Stimulated activated CD8-positive, alpha-beta memory T cell treated with anti-CD3 and anti-CD28 coated beads, Interleukin-15, amount 100 ng/mL, for 1 hour (primary cell): ENCODE results near the gene ART1.
"Not testable (repeated sequence)": the region's sequence is repeated elsewhere in the genome, so short reads cannot be mapped to it uniquely, and the experiment has no call there.

Experiments
- DNase-seq: peaks from one replicate; pipeline ENCODE4 v3.0.0-alpha.2; 2020; ENCODE audit warnings: low read depth

The ART1 gene, protein sequence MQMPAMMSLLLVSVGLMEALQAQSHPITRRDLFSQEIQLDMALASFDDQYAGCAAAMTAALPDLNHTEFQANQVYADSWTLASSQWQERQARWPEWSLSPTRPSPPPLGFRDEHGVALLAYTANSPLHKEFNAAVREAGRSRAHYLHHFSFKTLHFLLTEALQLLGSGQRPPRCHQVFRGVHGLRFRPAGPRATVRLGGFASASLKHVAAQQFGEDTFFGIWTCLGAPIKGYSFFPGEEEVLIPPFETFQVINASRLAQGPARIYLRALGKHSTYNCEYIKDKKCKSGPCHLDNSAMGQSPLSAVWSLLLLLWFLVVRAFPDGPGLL

DNA sequence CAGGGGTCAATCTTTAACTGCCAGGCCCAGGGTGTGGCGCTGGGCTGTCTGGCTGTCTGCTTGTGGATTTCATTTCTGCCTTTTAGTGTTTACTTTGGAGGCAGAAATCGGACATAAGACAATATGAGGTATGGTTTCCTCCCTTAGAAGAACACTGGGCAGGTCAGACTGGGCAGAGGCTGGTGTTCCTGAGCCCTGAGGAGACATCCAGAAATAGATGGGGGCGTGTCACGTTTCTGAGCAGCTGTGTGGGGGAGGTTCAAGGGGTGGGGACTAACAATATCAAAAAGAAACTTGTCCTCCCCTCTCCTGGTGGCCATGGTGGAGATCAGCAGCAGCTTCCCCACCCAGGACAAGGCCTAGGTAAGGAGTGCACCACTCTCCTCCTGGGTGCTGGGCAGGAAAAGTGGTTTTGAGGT lies at the start of gene ART1:
TSS of gene ART1 (plus strand) at position 312 of the 419 bp plus-strand sequence. CDS start 14,086 bp downstream, outside the sequence.
- DNase-seq = no peak

DNA sequence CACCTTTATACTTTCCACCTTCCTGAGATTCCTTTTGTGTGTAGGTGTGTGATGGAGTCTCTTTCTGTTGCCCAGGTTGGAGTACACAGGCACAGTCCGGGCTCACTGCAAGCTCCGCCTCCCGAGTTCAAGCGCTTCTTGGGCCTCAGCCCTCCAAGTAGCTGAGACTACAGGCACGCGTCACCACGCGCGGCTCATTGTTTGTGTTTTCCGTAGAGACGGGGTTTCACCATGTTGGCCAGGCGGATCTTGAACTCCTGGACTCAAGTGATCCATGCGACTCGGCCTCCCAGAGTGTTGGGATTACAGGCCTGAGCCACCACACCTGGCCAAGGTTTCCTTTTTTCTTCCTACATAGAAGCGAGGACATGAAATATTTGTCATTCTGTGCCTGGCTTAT lies 47.2 kb upstream of the ART1 start:
- DNase-seq = not testable (repeated sequence)

DNA sequence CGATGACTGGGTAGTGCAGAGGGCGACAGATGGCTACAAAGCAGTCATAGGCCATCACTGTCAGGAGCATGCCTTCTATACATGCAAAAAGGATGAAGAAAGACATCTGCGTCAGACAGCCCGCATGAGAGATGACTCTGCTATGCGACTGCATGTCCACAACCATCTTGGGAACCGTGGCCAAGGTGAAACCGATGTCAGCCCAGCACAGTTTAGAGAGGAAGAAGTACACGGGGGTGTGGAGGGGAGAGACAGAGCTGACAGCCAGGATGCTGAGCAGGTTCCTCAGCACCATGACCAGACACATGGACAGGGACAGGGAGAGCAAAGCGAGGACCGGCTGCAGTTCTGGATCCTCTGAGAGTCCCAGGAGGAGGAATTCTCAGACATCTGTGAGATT lies 44.7 kb upstream of the ART1 start:
- DNase-seq = not testable (repeated sequence)

DNA sequence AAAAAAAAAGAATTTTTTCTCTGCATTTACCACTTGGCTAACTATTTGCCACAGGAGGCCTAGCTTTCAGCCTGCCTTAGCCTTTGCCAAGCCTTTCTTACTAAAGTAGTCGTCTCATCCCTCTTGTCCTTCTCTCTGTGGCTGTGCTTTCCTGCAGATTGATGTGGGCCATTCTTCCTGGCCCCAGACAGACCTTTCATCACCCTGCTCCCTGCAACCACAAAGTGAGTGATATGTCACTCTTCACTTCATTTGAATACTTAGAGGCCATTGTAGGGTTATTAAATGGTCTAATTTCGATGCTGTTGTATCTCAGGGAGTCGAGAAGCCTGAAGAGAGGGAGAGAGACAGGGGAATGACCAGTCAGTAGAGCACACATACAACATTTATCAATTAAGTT lies 40.8 kb upstream of the ART1 start:
- DNase-seq = no peak

DNA sequence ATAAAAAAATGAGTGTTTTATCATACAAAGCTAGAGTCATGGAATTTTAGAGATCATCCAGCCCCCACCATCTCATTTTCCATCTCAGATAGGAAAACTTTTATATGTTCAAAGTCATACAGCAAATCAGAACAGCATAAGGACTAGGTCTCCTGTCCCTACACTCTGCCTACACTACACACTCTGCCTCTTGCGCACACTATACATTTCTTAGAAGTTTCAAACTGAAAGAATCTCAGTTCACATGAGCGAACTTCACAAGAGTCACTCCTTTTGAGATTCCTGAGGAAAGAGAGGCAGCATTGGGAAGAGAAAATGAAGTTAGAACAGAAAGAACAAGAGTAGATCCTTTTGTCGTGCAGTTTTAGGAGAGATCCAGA lies 39.7 kb upstream of the ART1 start:
- no peak for DNase-seq

DNA sequence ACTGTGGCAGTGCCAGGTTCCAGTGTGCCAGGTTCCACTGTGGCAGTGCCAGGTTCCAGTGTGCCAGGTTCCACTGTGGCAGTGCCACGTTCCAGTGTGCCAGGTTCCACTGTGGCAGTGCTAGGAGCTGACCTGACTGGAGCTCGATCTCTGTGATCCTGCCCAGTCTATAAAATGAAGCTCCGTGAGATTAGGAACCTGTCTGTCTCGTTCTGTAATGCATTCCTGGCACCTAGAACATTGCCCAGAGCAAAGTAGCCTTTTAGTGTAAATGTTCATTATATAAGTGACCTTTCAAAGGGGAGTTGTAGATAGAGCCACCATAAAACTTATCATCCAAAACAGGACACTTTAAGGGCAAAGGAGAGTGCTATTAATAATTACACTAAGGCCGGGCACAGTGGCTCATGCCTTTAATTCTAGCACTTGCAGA lies 39.1 kb upstream of the ART1 start:
- DNase-seq = no peak

DNA sequence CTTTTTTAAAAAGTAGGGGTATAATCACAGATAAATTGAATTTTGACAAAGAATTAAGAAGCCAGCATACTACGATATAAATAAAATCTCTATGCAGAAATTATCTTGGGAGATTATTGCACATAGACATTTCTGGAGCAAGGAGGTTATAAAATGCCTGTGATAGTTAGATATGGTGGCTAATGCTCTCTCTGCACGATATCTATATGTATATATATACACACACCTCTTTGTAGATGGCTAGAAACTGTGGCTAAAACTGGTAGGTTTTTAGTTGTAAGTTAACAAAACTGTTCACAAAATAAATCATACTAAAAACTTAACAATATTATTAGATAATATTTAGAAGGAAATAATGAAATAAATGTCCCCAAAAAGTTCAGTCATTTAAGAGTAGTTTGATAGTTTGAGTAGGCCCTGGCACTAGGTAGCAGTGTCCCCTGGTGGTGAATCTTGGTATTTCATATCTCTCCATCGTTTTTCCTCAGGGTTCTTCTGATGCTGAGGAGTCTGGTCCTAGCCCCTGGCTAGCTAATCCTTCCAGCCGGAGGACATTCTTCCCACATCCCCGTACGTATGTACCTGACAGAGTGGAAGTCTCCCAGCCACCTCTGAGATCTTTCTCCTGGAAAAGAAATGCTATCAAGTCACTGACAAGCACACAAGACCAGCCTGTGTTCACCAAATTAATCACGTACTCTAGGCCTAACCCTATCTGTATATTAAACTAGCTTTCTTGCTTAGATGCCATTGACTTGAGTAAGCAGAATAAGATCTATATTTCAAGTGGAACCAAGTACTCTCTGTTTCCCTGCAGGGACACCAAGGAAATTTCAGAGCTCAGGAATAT lies 35.3 kb upstream of the ART1 start:
- no peak for DNase-seq

DNA sequence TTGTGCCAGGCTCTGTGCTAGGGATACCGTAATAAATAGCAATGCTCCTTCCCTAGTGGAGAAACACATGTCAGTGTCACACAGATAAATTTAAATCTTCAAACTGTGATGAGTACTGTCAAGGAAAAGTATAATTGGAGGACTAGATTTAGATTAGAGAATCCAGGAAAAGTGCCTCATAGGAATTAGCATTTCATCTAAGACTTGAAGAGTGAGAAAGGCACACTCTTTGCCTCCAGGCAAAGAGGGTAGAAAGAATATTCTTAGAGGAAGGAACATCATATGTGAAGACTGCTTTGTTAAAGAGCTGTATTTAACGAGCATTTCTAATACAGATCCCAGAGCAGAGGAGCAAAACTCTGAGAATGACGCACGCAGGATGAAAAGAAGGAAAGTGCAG lies 34.1 kb upstream of the ART1 start:
- DNase-seq = no peak

DNA sequence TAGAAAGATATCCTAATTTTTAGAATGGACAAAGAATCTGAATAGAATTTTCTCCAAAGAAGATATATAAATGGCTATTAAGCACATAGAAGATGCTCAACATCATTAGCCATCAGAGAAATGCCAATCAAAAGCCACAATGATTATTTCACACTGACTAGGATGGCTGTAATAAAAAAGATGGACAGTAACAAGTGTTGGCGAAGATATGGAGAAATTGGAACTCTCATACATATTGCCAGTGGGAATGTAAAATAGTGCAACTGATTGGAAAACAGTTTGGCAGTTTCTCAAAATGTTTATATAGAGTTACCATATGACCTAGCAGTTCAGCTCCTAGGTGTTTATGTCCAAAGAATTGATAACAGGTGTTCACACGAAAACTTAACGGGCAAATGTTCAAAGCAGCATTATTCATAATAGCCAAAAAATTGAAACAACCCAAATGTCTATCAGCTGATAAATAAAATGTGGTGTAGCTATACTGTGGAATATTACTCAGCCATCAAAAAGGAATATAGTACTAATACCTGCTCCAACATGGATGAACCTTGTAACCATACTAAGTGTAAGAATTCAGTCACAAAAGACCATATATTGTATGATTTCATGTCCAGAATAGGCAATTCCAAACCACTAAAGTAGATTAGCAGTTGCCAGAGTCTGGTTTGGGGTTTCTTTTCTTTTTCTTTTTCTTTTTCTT lies 32.8 kb upstream of the ART1 start:
- DNase-seq = no peak

DNA sequence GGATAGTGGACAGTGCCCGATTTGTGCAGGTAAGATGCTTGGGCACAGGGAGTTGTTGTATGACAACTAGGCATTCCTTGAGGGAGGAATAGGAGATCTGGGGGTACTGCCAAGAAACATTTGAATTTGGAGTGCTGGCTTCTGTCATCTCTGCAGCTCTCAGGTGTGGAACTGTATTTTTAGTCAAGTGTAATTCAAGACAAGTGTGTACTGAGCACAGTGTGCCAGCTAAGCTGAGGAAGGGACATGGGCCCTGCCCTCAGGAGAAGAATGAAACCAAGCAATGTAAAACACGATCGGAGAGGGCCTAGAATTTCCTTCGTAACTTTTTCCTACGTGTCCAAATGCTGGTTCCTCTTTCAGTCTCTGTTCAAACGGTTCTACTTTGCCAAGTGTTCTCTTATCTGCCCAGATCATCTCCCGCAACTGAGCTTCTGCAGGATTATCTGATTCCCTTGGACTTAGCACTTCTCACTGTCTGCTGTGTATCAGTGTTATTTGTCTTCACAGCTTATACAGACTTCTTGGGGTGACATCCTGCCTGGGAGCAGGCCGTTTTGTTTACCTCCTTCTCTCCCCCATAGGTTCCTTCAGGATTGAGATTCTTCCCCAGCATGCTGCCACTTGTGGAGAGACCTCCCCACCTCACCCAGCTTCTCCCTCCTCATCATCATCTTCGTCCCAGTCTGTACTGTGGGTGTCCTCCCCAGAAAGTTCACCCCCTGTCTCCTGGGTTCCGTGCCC lies 30.8 kb upstream of the ART1 start:
- no peak for DNase-seq

DNA sequence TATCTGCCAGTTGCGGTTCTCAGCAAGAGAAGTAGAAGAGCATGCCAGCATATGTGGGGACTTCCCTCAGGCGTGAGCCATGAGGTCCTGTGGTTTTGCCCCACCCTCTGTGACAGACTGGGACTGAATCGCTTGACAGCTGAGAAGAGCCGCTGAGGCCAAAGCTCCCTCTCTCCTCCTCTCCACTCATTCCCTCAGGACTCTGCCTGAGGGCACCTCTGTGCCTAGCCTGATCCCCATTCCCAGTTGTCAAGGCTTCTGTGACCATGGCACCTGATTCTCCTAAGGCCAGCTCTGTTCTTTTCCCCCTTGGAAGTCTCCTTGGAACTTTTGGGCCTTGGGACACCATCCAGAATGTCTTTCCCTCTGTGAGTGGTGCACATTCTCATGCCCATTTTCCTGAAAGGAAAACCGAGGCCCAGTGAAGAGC lies 30.2 kb upstream of the ART1 start:
- DNase-seq = no peak

DNA sequence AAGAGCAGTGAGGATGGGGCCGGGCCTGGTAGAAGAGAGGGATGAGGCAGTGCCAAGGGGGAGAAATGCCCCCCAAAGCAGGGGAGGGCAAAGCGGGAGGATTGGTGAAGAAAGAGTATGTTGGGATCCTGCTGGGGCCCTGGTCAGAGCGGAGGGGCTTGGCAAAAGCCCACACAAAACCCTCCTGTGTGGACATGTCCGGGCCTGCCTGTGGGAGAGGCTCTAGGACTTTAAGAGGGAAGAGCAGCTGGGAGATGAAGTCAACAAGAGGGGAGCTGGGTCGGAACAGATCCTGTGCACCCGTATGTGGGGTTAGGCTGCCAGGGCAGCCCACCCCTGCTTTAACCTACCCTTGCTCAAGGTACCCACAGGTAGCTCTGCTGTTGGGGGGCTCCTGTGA lies 28.9 kb upstream of the ART1 start:
- DNase-seq = no peak

DNA sequence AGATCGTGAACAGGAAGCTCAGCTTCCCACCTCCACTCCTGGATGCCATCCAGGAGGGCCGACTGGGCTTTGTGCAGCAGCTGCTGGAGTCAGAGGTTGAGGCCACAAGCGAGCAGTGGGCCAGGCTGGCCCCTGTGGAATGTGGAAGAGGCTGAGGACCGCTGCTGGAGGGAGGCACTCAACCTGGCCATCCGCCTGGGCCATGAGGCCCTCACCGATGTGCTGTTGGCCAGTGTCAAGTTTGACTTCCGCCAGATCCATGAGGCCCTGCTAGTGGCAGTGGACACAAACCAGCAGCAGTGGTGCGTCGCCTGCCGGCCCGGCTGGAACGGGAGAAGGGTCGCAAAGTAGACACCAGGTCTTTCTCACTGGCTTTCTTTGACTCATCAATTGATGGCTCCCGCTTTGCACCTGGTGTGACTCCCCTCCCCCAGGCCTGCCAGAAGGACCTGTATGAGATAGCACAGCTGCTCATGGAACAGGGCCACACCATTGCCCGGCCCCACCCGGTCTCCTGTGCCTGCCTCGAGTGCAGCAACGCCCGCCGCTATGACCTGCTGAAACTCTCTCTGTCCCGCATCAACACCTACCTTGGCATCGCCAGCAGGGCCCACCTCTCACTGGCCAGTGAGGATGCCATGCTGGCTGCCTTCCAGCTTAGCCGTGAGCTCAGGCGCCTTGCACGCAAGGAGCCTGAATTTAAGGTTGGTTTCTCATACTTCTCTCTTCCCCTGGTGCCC lies 28.0 kb upstream of the ART1 start:
- DNase-seq = no peak

DNA sequence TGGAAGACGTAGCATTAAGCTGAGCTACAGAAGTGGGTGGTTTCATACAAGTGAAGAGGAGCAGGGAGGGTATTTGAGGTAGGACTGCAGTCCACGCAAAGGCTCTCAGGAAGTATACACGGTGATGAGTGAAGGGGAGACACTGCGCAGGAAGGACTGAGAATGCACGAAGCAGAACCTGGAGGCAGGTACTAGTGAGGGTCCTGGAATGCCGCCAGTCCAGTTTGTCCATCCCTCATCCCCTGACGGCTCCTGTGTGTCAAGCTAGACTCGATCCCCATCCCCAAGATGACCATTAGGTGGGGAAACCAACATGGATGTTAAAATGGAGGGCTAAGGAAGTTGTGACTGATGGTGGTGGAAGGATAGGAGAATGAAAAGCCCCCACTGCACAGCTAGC lies 26.9 kb upstream of the ART1 start:
- DNase-seq = no peak

DNA sequence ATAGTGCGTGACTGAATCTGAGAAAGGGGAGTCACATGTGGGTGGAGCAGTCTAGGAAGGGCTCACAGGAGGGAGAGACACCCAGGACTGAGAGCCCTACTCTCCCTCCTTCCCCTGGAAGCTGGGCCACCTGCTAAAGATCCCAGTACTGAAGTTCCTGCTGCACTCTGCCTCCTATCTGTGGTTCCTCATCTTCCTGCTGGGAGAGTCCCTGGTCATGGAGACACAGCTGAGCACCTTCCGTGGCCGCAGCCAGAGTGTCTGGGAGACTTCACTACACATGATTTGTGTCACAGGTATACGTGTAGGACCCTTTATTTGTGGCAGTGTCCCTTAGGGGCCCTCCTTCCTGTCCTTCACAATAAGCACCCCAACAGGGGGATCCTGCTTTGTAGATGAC lies 22.4 kb upstream of the ART1 start:
- no peak for DNase-seq

DNA sequence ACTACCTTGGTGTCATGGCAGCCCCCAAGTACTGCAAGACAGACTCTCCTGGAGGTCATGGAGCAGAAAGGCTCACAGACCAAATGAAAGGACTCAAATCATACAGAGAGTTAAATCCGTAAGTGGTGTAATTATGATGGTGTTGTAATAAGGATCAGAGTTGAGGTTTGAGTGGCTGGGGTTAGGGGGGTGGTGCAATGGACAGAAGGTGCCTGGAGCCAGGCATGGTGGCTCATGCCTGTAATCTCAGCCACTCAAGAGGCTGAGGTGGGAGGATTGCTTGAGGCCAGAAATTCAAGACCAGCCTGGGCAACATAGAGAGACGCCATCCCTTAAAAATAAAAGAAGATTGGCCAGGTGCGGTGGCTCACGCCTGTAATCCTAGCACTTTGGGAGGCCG lies 21.8 kb upstream of the ART1 start:
- DNase-seq = no peak

DNA sequence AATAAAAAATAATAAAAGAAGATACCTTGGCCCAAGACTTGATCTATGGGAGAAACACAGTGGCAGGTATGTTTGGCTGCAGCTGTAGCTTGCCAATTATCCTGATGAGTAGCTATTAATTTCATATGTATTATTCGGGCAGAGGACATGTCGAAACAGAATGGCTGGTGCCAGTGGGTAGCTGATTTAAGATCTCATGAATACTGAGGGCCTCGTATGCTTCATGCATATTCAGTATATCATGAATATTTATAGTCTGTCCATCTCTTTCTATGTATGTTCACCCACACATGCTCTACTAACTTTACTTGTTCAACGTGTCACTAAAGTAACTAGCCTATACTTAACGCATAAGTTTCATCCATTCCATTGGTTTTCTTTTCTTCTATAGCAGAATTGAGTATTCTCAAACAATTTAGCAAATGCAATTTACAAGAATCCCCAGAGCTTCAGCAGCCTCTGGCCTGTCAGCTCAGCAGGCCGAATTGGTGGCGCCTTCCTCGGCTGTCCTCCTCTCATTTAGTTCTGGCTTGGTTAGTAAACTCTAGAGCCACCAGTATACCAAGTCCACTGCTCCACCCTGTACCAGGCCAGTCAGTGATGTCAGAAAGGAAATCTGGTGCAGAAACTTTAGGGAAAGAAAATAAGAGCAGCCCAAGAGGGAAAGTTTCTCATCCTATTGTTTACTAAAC lies 21.0 kb upstream of the ART1 start:
- DNase-seq = no peak

DNA sequence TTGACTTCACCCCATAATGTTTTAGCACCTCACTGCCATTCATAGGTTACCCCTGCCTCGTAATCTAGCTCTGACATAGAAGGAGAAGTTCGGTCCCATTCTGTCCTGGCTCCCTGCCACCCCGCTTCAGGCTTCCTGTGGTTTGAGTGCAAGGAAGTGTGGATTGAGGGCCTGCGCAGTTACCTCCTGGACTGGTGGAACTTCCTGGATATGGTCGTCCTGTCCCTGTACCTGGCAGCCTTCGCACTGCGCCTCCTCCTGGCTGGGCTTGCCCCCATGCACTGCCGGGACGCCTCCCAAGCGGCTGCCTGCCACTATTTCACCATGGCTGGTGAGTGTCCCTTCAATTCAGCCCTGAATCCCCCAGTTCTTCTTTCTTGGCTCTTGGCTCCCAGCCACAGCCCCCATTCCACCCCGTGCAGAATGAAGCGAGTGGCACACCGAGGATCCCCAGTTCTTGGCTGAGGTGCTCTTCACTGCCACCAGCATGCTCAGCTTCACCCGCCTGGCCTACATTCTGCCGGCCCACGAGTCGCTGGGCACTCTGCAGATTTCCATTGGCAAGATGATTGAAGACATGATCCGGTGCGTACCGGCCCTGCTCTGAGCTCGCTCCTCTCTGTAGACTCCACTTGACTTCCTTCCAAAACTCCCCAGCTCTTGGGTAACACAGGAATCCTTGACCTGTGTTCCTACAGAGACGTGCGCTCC lies 18.5 kb upstream of the ART1 start:
- no peak for DNase-seq

DNA sequence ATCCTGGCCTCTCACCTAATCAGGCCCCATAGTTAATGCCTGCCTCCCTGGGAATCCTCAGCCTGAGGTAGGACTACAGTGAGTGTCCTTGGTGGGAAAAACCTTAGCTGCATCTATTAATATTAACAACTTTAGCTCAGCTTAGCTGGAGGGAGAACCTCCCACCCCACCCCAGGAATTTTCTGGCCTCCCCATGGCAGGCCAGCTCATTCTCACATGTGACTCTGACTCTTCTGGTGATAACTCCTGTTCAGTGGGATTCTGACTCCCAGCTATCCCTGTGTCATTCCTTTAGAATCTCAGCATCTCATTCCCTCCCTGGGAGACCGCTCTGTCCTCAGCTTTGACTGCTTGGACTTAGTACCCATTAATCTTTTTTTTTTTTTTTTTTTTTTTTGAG lies 17.6 kb upstream of the ART1 start:
- no peak for DNase-seq

DNA sequence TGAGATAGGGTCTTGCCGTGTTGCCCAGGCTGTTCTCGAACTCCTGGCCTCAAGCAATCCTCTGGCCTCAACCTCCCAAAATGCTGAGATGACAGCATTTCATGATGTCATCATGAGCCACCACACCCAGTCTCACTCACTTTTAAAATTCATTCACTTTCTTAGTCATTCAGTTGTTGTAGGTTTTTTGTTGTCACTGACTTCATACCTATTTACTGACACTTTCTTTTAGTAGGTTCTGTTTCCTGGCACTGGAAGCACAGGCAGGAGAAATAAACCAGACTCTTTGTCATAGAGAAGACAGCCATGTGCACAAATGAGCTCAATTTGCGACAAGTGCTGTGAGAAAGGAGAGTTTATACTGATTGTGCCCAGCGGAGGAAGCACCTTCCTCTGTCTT lies 13.6 kb upstream of the ART1 start:
- DNase-seq = no peak
